K562 (cell line): Measurements from ENCODE around the gene PFDN4. TPM values are rescaled to one million over a fixed set of nuclear protein-coding genes. Genes with fewer than 3 reads are reported as not detected.

ENCODE experiments used
- ATAC-seq: fragments of 200-7000 bp; cut with Tn5 transposase; 3 replicates; pipeline ENCODE4 v1.9.1; 2020; ENCODE audit warnings: moderate library complexity
- BruUV-seq: library from RNA; stranded (reverse); fragments of 400-500 nt; replicated peaks from 2 replicates; lab custom pipeline; 2021; lab: Mats Ljungman, UMichigan
- CTCF ChIA-PET: fragments of 300-600 bp; formaldehyde crosslinking; extraction: SDS; loops from one replicate; lab custom pipeline; 2021; ENCODE audit warnings: low intra/inter-chr PET ratio; lab: Yijun Ruan, JAX
- POLR2A ChIA-PET: fragments of 300-600, 350-650 bp; sonication (Branson Sonifier 250); formaldehyde crosslinking; extraction: SDS; loops from one replicate; lab custom pipeline; 2021; ENCODE audit warnings: antibody characterized with exemption, inconsistent platforms; lab: Yijun Ruan, JAX
- DNase-seq, 4 experiments: peaks; one replicate each; pipeline versions ENCODE4 v3.0.0 to v3.0.0-alpha.2; 2011 to 2018; ENCODE audit warnings: low spot score in 3 of 4, mixed read lengths in 3 of 4; ENCODE audit errors: extremely low read depth in 1 of 4
- FAIRE-seq: peaks from 2 replicates; lab custom pipeline; 2011; peaks lifted over from hg19 to GRCh38; lab: Jason Lieb, UNC
- H2AFZ ChIP-seq: 2 replicates; pipeline ENCODE4 v1.6.0; 2011; ENCODE audit warnings: low read depth, low read length, control low read depth, inconsistent platforms
- H3K27ac ChIP-seq: fragments of 200-600 bp; 3 replicates; pipeline ENCODE4 v1.8.0; 2011; ENCODE audit warnings: low read depth, mild to moderate bottlenecking, control low read depth, inconsistent platforms, low read length, moderate library complexity, mixed read lengths; ENCODE audit errors: extremely low read depth
- H3K27me3 ChIP-seq, 2 experiments: fragments of 300-600 bp in 1 of 2; 2 replicates in 1 of 2; 3 replicates in 1 of 2; pipeline versions ENCODE4 v1.6.0 to v1.8.0; 2011; ENCODE audit warnings: inconsistent platforms in 2 of 2, low read length in 2 of 2, mild to moderate bottlenecking in 1 of 2, mixed read lengths in 1 of 2, moderate library complexity in 1 of 2; ENCODE audit not compliant: control insufficient read depth in 2 of 2, insufficient read depth in 2 of 2
- H3K36me3 ChIP-seq: fragments of 300-600 bp; 3 replicates; pipeline ENCODE4 v1.8.0; 2011; ENCODE audit warnings: mild to moderate bottlenecking, low read length, inconsistent platforms; ENCODE audit not compliant: control insufficient read depth, insufficient read depth
- H3K4me1 ChIP-seq, 2 experiments: fragments of 200-600 bp in 1 of 2; replicated peaks in 1 of 2; 2 replicates in 1 of 2; 3 replicates in 1 of 2; pipeline versions ENCODE4 v1.5.1 to v1.8.0; 2011; ENCODE audit warnings: inconsistent platforms in 2 of 2, low read length in 2 of 2, mild to moderate bottlenecking in 1 of 2, mixed read lengths in 1 of 2, moderate library complexity in 1 of 2; ENCODE audit not compliant: control insufficient read depth in 2 of 2, insufficient read depth in 2 of 2
- H3K4me2 ChIP-seq: 2 replicates; pipeline ENCODE4 v1.6.1; 2011; ENCODE audit warnings: low read length, control low read depth, inconsistent platforms, mixed read lengths; ENCODE audit not compliant: insufficient read depth
- H3K4me3 ChIP-seq: fragments of 200-600 bp; sonication (generic), shearing (Covaris generic); 2 replicates; pipeline ENCODE4 v1.5.1; 2016; ENCODE audit warnings: control low read depth, inconsistent platforms
- H3K79me2 ChIP-seq: fragments of 200-600 bp; 3 replicates; pipeline ENCODE4 v1.8.0; 2011; ENCODE audit warnings: low read length, inconsistent platforms; ENCODE audit not compliant: control insufficient read depth, insufficient read depth
- H3K9ac ChIP-seq, 2 experiments: 2 replicates each; pipeline versions ENCODE4 v1.6.0 to v1.6.1; 2011; ENCODE audit warnings: low read depth in 2 of 2, low read length in 2 of 2, control low read depth in 1 of 2, inconsistent platforms in 1 of 2, mild to moderate bottlenecking in 1 of 2, mixed read lengths in 1 of 2; ENCODE audit not compliant: insufficient read depth in 1 of 2
- H3K9me1 ChIP-seq: one replicate; pipeline ENCODE4 v1.6.0; 2011; ENCODE audit warnings: inconsistent platforms, mild to moderate bottlenecking, low read length, moderate library complexity; ENCODE audit not compliant: control insufficient read depth, insufficient read depth
- H3K9me3 ChIP-seq: replicated peaks from 2 replicates; pipeline ENCODE4 v1.5.1; 2011; ENCODE audit warnings: low read depth, low read length, inconsistent platforms; ENCODE audit not compliant: control insufficient read depth, insufficient read depth
- H4K20me1 ChIP-seq: replicated peaks from 2 replicates; pipeline ENCODE4 v1.6.1; 2011; ENCODE audit warnings: low read length, inconsistent platforms, mixed read lengths; ENCODE audit not compliant: control insufficient read depth, insufficient read depth
- C11orf30 ChIP-seq: fragments of 450-650 bp; IDR thresholded peaks from 2 replicates; pipeline ENCODE4 v1.6.1; 2016; ENCODE audit warnings: low read depth, mild to moderate bottlenecking
- MBD2 ChIP-seq: sonication (generic); IDR thresholded peaks from 2 replicates; pipeline ENCODE4 v1.6.1; 2016; ENCODE audit warnings: low read depth, borderline replicate concordance
- NFE2 ChIP-seq: IDR thresholded peaks from 2 replicates; pipeline ENCODE4 v1.6.1; 2014; ENCODE audit warnings: antibody characterized with exemption, low read depth
- PTRF ChIP-seq: fragments of 450-650 bp; IDR thresholded peaks from 2 replicates; pipeline ENCODE4 v1.6.1; 2016; ENCODE audit warnings: mild to moderate bottlenecking, missing genetic modification characterization, missing compliant biosample characterization
- RFX5 ChIP-seq: IDR thresholded peaks from 2 replicates; pipeline ENCODE4 v1.6.1; 2011; ENCODE audit warnings: low read depth, mild to moderate bottlenecking, improper control_type of control experiment, low read length
- SMARCA4 ChIP-seq: fragments of 450-650 bp; IDR thresholded peaks from 2 replicates; pipeline ENCODE4 v1.6.1; 2016
- TBP ChIP-seq: optimal IDR thresholded peaks from 2 replicates; pipeline ENCODE3; 2011; ENCODE audit warnings: low read depth, low read length, improper control_type of control experiment
- ZNF77 ChIP-seq: fragments of 250-450 bp; sonication (Bioruptor Pico); IDR thresholded peaks from 2 replicates; pipeline ENCODE4 v1.5.0; 2020
- WGBS: fragments of 100-300 bp; shearing (Covaris generic); methylation state at CpG from one replicate; pipeline ENCODE4 v1.1.6; 2016; ENCODE audit warnings: low coverage, mixed read lengths; ENCODE audit not compliant: insufficient coverage; ENCODE audit errors: missing lambda C conversion rate; 5-methylcytosine and 5-hydroxymethylcytosine counted together
- in situ Hi-C: fragments of 300-500 bp; cut with MboI; formaldehyde crosslinking; loops from 4 replicates; pipeline ENCODE4 v1.15.0; 2018; ENCODE audit warnings: inconsistent platforms, mixed read lengths
- intact Hi-C: fragments of 100-400 bp; cut with micrococcal nuclease; formaldehyde crosslinking; loops from 2 replicates; pipeline ENCODE4 v1.14.2; 2022
- polyA plus RNA-seq, 8 experiments: library from polyadenylated mRNA; depleted of rRNA in 4 of 8; stranded (reverse) in 5 of 8; unstranded in 3 of 8; fragments of >200 nt; fragmentation: Nextera tagmentation in 2 of 8; fragmentation: Illumina TruSeq in 1 of 8; extraction: Ambion mirVana in 2 of 8; extraction: Trizol in 1 of 8; gene quantifications; 2 replicates each; pipeline versions ENCODE4 v1.2.1 to v1.2.3, GENCODE V29; 2011 to 2014; ENCODE audit warnings: inconsistent platforms in 1 of 8, missing spikeins in 1 of 8
- total RNA-seq, 7 experiments: library from RNA; depleted of rRNA in 6 of 7; stranded (reverse); fragments of >200 nt in 6 of 7; fragmentation: Illumina TruSeq in 2 of 7; extraction: Trizol in 2 of 7; gene quantifications; 2 replicates each; pipeline versions ENCODE4 v1.2.1 to v1.2.3, GENCODE V29; 2011 to 2021; ENCODE audit warnings: low replicate concordance in 1 of 7
- TF ChIP-seq, protein P1 (sequence below): fragments of 450-650 bp; IDR thresholded peaks from 2 replicates; pipeline ENCODE4 v1.6.1; 2016; ENCODE audit warnings: borderline replicate concordance
- TF ChIP-seq, protein P2 (sequence below), 2 experiments: fragments of 450-650 bp; conservative IDR thresholded peaks; 2 replicates each; pipeline ENCODE4 v1.6.1; 2017; ENCODE audit warnings: mild to moderate bottlenecking in 2 of 2, moderate library complexity in 2 of 2

Gene PFDN4
- total and polyA plus RNA-seq, 9 of the 15 experiments (the other 6 are each of a cell fraction or from before 2014, with no cell fraction given), result 60.1 to 214 (median 122) TPM

DNA sequence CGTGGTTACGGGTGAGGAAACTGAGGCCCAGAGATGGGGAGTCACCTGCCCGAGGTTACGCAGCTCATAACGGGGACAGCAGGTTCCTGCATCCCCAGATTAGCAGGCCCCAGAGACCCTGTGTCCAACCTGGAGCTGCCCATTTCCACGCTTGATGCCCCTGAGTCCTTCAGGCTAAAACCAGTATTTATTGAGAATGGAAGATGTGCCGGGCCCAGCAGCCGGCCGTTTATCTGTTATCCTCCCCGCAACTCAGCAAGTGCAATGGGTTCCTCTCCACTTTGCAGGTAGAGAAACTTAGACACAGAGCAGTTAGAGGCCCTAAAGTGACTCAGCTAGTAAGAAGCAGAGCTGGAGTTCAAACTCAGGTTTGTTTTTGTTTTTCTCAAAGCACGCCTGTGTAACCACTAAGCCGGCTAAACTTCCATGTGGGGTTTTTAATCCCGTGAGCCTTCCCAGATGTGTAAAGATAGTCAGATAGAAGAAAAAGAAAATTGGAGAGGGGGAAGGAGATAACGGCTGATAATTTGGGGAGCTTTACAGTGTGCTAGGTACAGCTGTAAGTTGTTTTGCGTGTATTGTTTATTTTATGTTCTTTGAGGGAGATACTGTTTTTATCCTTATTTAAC is 775 bp downstream of the PFDN4 start:
- H3K4me1 ChIP-seq, result peaks cover 6 to 11% of the 10 kb centered on the region in 2 experiments; a peak in 3 of 5 replicates
- H3K9ac ChIP-seq, result peak overlapping the region; percentile 94 to 100
- no TSS peak for BruUV-seq
- H3K9me1 ChIP-seq, result no peaks in the 10 kb centered on the region
- TF ChIP-seq, protein P1, sequence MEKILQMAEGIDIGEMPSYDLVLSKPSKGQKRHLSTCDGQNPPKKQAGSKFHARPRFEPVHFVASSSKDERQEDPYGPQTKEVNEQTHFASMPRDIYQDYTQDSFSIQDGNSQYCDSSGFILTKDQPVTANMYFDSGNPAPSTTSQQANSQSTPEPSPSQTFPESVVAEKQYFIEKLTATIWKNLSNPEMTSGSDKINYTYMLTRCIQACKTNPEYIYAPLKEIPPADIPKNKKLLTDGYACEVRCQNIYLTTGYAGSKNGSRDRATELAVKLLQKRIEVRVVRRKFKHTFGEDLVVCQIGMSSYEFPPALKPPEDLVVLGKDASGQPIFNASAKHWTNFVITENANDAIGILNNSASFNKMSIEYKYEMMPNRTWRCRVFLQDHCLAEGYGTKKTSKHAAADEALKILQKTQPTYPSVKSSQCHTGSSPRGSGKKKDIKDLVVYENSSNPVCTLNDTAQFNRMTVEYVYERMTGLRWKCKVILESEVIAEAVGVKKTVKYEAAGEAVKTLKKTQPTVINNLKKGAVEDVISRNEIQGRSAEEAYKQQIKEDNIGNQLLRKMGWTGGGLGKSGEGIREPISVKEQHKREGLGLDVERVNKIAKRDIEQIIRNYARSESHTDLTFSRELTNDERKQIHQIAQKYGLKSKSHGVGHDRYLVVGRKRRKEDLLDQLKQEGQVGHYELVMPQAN, result peak; percentile 35; the same call in 1 of the 2 replicates
- TF ChIP-seq C11orf30 (peak; percentile 27; the same call in 1 of the 2 replicates), PTRF (tag) (0 out of 2 replicates have a peak, but pooled peaks have one; percentile 19), TBP (peak; percentile 18), RFX5 (no peak), SMARCA4 (0 out of 2 replicates have a peak, but pooled peaks have one; percentile 31), ZNF77 (CRISPR knock-in tag) (no peak), NFE2 (peak; percentile 61), MBD2 (no peak)
- TF ChIP-seq, protein P2, sequence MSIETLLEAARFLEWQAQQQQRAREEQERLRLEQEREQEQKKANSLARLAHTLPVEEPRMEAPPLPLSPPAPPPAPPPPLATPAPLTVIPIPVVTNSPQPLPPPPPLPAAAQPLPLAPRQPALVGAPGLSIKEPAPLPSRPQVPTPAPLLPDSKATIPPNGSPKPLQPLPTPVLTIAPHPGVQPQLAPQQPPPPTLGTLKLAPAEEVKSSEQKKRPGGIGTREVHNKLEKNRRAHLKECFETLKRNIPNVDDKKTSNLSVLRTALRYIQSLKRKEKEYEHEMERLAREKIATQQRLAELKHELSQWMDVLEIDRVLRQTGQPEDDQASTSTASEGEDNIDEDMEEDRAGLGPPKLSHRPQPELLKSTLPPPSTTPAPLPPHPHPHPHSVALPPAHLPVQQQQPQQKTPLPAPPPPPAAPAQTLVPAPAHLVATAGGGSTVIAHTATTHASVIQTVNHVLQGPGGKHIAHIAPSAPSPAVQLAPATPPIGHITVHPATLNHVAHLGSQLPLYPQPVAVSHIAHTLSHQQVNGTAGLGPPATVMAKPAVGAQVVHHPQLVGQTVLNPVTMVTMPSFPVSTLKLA (conservative IDR thresholded peaks at IDR 0.05), result peak; percentile 33 to 35; a peak in 1 of 4 replicates
- intact Hi-C loops (no loop called here), in situ Hi-C loops (loop anchor here (25.0 kb wide), 1 partner anchor 646 kb away; no protein-coding TSS in a partner anchor)
- H3K79me2 ChIP-seq, result peaks cover 43% of the 10 kb centered on the region
- peak overlapping the region; percentile 100 for H2AFZ ChIP-seq
- H3K36me3 ChIP-seq, result peaks cover 10% of the 10 kb centered on the region
- ATAC-seq, result peak; percentile 61
- DNase-seq, result peak in 3 of 4 experiments; percentile 30 to 39 (median 31)
- H3K4me2 ChIP-seq, result peak overlapping the region; percentile 99
- 2% methylated on average over 14 of the region's 15 CpGs for WGBS
- H4K20me1 ChIP-seq, result no peaks in the 10 kb centered on the region
- H3K9me3 ChIP-seq, result no peaks in the 10 kb centered on the region
- FAIRE-seq, result peak; percentile 59
- H3K4me3 ChIP-seq, result peak overlapping the region; percentile 98
- ChIA-PET POLR2A (interaction anchor here (1.2 to 1.3 kb wide), 2 partner anchors 21 to 22 kb away, joined by 4 to 6 read pairs; no protein-coding TSS in a partner anchor), CTCF (interaction anchor here (1.4 kb wide), 1 partner anchor 112 kb away, joined by 4 read pairs; no protein-coding TSS in a partner anchor)
- H3K27ac ChIP-seq, result peak overlapping the region; percentile 100
- H3K27me3 ChIP-seq, result no peaks in the 10 kb centered on the region
